Measurements from ENCODE around the gene DYTN.
A peak's percentile ranks its signal among the peaks of the same experiment; 100 is the strongest.

DYTN gene

DNA sequence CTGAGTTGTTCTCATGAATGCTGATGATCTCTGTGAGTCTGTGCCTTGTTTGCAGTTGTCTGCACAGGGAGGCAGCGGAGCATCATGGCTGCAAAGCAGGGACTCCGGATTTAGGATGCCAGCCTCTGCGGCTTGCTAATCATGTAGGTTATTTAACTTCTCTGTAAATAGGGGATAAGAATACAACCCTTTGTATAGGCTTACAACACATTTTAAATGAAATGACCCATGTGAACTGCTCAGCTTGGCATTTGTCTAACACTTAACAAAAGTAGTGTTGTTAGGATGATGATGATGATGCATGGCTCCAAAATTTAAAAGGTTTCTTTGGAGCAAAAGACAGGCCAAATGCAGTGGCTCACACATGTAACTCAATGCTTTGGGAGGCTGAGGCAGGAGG, 19.4 kb downstream of the DYTN start:
- no peak for DNase-seq (ENCODE audit: low spot score)

DNA sequence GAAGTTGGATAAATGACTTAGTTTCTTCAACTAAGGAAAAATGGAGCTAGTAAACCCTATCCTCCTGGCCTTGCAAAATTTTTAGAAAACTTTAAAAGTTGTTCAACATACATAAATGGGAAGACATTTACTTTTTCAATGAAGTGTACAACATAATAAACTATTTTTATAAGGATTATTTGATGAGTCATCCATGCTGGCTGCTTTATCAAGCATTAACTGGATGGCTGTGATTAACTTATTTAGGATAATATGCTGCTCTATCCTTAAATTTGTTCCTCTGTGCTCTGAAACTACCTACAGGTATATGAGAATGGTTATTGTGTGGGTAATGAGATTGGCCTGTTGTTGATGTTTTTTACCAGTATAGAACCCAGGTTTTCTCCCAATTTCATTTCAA, 21.3 kb downstream of the DYTN start:
- DNase-seq (ENCODE audit: low spot score), result no peak

DNA sequence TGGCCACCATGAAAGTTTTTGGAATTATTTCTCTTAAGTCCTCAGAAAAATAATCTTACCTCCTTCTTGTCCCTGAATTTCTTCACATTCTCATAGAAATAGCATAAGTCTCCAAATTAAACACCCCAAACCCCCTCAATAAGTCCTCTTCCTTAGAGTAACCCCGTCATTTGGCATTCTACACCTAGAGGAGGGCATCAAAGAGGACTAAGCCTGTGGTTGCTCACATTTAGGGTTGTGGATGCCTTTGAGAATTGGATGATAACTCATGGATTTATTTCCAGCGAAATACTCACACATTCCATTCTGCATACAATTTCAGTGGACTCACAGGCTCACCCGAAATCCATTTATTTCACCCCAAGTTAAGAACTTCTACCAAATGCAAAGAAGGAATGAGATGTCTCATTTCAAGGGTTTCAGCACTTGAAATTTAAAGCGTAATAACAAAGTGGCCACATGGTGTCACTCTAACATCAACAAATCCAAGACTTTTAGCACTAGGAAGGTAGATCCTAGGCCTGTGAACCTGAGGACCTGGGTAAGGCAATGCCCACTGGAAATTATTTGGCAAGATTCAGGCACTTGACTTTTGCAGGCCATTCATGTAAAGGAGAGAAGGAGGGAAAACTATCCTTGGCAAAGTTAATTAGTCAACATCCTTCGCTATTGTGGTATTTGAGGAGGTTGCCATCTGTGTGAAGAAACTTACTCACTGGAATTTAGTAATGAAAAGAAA, 24.6 kb downstream of the DYTN start:
- DNase-seq (ENCODE audit: low spot score), result peak; percentile 29

DNA sequence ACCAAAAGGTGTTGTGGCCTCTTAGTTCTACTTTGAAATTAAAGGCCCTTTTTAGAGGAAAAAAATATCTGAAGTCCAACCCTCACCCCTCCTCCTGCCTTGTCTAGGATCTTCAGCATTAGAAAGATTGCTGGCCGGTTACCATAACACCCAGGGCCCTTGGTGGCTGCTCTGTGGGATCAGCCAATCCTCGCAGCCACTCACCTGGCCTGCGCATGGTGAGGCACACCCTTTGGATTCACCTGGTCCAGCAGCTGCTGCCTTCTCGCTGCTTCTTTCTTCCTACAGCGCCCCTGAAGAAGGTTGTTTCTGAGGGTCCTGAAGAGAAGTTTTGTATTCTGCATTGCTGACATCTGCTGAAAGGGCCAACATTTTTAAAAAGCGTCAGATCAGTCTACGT, 25.2 kb downstream of the DYTN start:
- DNase-seq (ENCODE audit: low spot score), result no peak

DNA sequence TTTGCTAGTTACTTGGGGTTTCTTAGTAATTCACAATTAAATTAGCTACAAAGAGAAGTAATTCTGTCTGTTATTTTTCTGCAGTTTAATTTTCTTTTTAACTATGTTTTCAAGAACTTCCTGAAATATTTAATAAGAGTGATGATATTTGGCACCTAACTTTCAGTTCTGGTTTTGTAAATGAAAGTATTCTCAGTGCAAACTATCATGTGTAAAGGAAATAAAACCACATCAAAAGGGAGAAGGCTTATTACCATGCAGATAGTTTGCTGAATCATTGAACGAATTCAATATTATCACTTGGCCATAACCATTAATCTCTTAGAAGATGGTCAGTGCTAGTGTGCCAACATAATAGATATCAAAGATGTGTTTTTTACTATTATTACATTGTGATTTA, 29.2 kb downstream of the DYTN start:
- DNase-seq (ENCODE audit: low spot score), result no peak

DNA sequence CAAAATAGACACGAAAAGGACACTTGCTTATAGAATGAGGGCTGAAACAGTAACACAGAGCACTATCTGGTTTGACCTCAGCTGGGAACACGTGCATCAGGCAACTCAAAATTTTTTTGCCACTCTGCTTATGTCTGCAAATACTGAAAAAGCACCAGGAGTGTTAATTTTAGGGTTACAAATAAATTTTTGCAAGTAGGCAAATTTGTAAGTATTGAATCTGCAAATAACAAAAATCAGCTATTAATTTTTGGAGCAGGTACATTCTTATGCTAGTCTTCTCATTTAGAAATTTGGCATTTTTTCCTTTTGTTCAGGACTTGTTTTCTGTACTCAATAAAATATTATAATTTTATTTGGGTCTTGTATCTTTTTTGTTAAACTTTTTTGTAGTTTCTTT, 29.7 kb downstream of the DYTN start:
- no peak for DNase-seq (ENCODE audit: low spot score)

DNA sequence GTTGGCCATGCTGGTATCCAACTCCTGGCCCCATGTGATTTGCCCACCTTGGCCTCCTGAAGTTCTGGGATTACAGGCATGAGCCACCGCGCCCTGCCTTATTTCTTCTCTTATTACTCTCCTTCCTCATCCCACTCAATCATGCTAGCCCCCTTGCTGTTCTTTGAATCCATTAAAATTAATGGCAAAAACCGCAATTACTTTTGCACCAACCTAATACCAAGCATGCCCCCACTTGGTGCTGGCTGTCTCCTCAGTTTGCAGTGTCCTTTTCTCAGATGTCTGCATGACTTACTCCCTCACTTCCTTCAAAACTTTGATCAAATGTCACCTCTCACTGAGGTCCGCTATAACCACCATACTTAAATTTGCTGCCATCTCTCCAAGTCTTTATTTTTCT, 34.6 kb downstream of the DYTN start:
- DNase-seq (ENCODE audit: low spot score), result no peak

DNA sequence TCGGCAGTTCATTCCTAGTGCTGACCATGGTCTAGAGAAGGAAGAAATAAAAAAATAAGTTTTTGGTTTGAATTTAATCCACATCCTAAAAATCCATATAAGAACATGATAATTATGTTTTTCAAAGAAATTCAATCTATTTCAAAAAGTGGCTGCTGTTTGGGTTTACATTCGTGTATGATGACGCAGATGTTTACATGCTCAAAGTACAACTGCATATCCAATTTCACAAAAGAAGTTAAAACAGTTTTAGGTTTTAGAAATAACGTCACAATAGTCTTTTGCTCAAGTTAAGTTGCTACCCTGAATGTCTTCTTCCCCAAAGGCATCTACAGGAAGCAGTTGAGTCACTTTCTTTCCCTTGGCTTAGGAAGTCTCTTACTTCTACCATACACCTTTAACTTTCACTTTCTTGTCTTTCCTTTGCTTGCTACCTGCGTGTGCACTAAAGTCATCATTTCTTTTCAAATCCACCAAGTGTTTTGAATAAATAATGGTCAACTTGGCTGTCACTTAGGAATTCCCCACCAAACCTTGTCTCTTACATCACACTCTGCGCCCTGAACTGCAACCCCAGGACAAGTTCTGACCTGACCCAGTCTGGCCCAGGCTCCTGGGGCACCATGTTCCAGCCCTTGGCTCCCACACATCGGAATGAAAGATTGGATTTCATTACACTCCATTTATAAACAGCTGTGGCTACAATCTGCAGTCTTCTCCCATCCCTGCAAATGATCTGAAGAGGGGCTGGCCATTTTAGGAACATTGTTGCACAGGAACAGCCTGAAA, 47.5 kb downstream of the DYTN start:
- DNase-seq (ENCODE audit: low spot score), result no peak

DNA sequence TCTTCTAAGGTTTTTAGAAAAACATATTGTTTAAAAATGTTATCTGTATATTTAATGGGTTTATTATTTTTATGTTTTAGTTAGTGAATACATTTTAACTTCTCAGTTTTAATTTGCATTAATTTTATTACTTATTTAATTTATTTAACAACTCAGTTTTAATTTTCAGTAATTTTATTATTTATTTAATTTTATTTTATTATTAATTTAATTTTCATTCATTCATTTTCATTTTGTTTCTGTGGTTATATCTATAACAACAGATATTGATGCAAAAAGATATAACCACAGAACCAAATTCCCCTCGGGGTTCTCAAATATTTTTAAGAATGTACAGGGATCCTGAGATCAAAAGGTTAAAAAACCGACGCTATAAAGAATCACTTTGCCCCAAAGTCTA, 52.9 kb downstream of the DYTN start:
- DNase-seq (ENCODE audit: low spot score), result no peak

DNA sequence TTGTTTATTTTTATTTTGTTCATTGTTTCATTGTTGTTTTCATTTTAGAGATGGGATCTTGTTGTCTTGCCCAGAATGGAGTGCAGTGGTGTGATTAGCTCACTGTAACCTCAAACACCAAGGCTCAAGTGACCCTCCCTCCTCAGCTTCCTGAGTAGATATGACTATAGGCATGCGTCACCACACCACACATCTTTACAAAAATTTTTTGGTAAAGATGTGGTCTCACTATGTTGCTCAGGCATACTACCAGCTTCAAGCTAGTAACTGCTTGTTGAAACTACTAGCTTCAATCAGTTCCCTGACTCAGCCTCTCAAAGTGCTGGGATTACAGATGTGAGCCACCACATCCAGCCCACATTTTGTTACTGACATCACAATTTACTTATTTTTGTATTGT, 61.1 kb downstream of the DYTN start:
- DNase-seq (ENCODE audit: low spot score), result no peak

DNA sequence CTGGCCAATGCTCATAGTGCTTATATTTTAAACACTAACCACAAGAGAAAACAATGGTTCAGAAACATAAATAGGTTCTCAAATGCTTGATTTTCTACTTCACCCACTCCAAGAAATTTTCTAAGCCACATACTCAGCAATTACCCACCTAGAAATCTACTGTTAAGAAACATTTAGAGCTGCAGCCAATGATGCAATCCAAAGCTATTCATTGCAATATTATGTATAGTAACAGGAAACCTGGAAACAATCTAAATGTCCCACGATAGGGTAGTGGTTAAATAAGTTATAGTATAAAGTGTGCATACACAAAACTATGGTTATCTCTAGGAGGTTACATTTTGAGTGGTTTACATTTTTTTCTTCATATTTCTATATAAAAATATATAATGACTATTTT, 70.2 kb downstream of the DYTN start:
- DNase-seq (ENCODE audit: low spot score), result no peak

DNA sequence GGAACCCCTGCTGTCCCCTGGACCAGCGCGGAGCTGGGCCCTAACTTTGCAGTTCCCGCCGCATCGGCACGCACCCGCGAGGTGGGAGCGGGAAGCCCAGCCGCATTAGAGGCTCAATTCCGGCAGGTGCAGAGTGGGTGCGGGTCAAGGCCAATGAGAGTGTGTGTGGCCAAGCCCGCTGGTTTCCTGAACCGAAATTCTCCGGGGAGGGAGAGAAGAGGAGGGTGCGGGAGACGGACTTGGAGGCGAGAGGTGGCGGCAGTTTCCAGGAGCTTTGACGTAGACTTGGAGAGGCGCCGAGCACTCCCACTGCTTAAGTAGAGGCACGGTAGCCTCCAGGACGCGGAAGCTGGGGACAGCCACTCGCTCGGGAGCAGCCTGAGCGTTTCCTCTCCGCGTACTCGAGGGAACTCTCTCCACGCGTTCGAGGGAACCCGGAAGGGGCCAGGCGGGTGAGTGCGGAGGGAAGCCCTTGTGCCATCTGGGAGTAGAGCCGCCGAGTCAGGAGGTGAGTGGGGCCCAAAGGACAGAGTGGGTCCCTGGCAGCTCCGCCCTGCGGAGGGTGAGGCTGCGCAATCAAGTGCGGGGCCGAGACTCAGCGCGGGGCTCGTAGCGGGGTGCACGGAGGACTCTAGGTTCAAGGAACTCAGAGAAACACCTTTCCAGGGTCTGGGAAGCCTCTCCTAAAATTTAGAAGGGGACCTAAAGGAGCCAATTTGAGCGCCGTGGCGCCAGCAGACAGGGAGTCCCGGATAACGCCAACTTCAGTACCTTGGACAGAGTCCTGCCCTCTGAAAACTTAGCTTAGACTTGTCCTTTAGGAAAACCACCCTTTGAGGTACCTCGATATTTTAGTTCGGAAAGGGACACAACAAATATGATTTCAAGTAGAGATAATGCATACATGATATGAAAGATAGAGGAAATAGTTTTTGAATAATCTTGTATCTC, 75.8 kb downstream of the DYTN start, which contains the start of gene FAM237A:
Gene FAM237A, plus strand, starts transcription at position 413 of the 951 bp plus-strand sequence. CDS start 1,750 bp downstream, outside the sequence.
- DNase-seq (ENCODE audit: low spot score), result peak; percentile 27

DNA sequence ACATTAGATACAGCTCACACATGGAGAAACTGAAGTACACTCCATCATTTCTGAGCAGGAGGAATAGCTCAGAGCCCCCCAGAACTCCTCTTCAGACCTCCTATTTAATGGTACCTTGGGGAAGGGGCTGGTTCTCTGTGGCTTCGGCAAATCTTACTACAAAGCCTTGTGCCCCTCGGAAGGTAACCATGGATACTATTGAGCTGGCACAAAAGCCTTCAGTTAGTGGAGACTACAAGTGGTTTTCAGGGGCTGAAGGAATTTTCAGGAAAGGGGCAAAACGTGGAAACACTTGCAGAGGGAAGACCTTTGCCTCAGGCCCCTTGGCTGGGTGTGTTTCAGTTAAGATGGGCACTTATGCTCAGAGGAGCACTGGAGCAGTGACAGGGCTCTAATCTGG, 77.0 kb downstream of the DYTN start:
- DNase-seq (ENCODE audit: low spot score), result no peak

DNA sequence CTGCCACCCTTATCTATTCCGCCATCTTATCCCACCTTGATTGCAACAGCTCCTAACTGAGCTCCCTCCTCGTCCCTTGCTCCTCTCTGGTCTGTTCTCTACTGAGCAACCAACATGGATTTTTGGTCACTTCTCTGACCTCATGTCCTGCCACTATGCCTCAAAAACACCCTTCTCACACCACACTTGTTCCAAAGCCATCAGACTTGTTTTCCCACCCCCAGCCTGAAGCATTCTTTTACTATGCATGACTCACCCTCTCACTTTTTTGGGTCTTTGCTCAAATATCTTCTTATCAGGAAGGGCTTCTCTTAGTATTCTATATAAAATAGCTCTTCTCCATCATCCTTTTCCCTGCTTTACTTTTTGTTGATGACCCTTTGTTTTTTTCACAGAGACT, 78.6 kb downstream of the DYTN start:
- no peak for DNase-seq (ENCODE audit: low spot score)

DNA sequence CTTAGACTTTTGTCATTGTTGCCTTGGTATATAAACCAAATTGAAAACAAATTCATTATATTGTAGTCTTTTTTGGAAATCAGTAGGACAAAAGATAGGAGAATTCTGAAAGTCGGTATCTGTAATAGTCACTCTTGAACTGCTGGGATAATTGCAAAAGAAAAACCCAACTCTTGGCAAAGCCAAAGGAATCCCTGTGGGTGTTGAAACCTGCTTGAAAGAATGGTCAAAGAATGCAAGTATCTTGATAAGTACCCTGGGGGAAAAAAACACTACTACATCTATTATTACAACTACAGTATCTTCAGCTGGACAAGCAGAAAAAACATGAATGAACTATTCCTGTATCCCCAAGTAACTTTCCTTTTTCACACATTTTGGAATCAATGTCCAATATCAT, 83.2 kb downstream of the DYTN start:
- DNase-seq (ENCODE audit: low spot score), result no peak

DNA sequence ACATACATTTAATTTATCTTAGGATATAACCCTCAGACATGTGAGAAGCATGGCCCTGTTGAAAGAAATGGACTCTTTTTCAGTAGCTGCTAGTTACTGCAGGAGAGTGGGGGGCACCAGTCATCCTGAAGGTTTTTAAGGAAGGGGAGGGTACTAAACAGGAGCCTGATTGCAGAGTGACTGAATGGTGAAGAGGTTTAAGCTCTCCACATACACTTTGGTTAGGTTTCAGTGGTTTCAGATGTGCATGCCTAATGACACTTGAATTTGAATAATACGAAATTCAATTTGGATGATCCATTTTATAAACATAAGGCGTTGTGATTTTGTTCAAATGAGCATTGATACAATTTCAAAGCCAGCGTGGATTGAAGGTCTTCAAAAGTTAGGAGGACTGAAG, 86.9 kb downstream of the DYTN start:
- DNase-seq (ENCODE audit: low spot score), result no peak

DNA sequence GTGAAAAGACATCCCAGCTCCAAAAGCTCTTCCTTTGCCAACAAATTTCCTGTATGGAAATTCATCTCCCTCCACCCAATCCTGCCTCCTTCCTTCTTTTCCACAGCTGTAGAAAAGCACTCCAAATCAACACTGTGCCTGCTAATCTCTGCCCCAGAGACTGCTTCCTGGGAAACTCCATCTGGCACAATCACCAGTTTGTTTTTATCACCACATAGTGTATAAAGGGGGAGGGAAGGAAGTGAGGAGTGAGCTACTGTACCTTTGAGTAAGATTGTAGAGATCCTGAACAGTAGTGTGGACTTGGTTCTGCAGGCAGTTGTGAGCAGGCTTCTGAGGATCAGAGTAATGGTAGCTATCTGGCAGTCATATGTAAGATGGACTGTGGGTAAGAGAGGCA, 90.6 kb downstream of the DYTN start:
- DNase-seq (ENCODE audit: low spot score), result no peak

DNA sequence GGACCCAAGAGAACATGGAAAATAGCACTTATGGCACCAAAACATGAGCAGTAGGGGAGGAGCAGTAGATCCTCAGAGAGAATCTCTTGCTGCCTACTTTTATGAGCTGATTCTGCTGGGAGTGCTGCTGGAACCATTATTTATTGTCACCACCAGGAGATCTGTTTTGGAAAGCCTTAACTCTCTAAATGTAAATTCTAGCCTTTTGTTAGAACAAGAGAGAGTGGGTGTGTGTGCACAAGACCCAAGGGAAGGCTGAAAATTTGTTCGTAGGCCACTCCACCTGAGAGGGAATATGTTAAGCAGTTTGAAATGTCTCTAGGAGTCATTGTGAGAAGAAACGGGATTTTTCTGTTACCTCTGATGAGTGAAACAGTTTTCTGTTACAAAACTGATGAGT, 92.1 kb downstream of the DYTN start:
- no peak for DNase-seq (ENCODE audit: low spot score)

DNA sequence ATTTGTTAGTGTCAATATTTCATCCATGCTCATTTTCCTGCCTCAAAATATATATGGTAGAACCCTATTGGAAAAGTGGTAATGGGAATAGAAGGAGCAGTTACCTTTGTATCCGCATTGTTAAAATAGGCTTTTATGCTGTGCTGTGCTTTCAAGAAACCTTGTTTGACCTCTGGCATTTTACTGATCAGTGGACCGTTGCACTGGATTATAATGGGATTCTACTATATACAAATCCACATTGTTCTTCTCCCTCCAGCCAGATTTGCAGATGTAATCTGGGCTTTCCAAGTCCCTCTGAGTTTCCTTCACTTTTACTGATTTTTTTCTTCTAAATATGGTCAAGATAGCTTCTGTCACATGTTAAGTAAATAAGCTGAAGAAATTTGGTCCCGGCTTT, 99.2 kb downstream of the DYTN start:
- DNase-seq (ENCODE audit: low spot score), result no peak

DNA sequence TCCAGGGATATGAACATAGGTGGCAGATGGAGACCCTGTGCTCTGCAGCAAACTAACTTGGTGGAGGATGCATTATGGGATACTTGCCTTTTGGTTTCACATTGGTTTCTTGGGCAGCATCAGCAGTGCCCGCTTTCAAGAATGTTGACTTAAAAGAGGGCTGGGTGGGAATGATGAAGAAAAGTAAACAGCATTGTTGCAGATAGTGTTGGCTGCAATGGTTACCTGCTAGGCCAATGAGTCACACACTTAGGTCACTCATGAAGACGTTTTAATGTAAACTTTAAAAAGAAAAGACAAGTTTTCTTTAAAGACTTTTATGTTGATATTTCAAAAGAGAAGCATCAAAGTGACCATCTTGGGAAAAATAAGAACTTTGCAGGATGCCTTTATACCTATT, 102.0 kb downstream of the DYTN start:
- DNase-seq (ENCODE audit: low spot score), result no peak

DNA sequence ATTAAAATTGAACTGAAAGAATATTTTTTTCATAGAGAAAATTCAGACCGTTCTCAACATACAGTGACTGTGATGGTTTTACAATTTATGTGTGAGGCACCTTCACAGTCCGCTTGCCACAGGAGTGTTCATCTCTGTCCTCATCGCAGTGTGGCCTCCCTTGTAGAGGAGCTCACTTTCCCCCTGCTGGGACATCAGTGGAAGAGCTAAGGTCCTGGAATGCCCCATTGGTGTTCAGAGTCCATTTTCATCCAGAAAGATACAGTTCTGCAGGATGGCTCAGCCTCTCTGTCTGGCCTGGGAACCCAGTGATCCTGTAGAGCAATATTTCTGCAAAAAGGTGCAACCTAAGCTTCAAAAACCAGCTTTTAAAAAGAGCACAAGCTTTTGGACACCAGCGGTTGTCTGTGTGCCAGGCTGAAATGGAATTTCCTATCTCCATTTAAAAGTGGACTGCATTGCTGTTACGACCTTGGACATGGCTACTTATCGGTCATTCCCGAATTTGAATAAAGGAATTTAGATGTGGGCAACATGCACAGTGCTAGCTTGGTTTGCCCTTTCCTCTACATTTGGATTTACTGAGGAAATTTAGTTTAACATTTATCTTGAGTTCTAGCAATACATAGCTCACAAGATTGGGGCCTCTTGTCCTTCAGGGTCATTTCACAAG, 102.6 kb downstream of the DYTN start:
- no peak for DNase-seq (ENCODE audit: low spot score)

DNA sequence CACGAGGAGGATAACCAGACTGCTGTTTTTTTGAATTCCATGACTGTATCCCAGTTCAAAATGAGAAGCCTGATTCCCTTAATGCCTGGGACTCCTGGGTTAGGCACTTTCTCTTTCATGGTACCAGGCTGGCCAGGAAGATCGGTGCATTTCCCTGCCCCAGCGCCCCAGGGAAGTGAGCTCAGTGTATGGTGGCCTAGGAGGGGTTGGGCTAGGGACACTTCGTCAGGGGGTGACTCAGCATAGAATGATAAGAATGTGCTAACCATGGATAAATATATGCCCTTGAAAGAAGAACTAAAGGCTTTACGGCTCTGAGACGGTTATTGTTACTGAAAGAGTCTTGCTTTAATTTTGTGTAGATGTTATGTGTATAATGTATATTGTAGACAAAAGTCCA, 103.4 kb downstream of the DYTN start:
- no peak for DNase-seq (ENCODE audit: low spot score)
